Measurements from ENCODE around the gene LYPD6B. TPM values are rescaled to one million over a fixed set of nuclear protein-coding genes. Genes with fewer than 3 reads are reported as not detected.

LYPD6B gene
- total RNA-seq, 1 experiment from 2014 or later: not detected

DNA sequence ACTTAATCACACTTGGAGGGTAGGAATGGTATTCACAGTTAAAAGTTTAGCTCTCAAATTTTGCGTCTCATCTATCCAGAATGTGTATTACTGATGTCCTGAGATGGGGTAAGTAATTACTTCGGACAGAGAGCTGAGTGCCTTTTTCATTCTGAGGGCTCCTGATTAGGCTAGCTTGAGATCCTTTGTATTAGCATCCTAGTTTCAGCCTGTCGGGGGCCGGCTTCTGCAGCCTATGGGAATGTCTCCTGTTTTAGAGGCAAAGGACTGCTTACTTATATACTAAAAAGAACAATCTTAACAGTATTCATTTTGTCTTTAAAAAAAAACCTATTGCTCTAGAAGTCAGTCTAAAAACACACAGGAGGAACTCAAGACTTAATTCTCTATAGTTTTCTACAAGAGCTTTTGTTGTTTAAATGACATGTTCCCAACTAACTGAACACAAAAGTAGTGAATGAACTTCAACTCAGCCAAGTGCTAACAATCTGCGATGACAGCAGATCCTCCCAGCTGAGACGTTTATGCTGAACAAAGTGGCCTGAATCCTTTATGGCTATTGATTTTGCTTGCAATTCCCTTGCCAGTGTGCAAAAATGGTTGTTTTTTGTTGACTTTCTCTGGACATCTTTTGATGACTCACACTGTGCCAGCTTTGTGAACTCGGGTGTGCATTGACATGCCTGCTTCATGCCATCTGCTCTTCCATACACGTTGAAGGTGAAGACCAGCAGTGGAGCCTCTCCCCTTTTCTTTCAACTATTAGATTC lies 118.7 kb downstream of the LYPD6B start:
- DNase-seq: no peak
- Histone ChIP-seq H3K27me3 (no peaks in the 10 kb centered on the region; the same call in 1 of the 2 replicates), H3K9me3 (replicated peaks) (no peaks in the 10 kb centered on the region; the same call in 1 of the 2 replicates), H3K27ac (no peak overlapping the region), H3K36me3 (no peaks in the 10 kb centered on the region), H3K4me3 (no peak overlapping the region), H3K4me1 (peaks cover 11% of the 10 kb centered on the region)

DNA sequence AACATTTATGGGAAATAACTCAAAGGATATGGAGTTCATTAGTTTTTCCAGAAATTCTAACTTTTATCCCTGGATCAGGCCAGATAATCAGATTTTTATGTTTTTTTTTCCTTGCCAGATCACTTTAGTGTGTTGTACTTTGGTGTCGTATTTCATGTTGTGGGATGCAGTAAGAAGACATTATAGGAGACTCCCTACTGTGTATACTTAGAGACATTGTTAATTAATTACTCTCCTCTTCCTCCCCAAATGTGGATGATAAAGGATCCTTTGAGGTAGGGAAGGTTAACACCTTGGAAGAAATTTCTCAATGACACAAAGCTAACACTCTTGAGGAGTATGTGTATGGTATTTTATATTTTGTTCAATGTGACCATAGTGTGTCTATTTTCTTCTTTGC lies 120.5 kb downstream of the LYPD6B start:
- H3K27ac ChIP-seq: no peak overlapping the region
- no peak overlapping the region for H3K4me3 ChIP-seq
- H3K27me3 ChIP-seq: no peaks in the 10 kb centered on the region
- DNase-seq: no peak
- no peaks in the 10 kb centered on the region for H3K9me3 ChIP-seq (replicated peaks)
- H3K36me3 ChIP-seq: no peaks in the 10 kb centered on the region
- H3K4me1 ChIP-seq: peaks cover 11% of the 10 kb centered on the region

DNA sequence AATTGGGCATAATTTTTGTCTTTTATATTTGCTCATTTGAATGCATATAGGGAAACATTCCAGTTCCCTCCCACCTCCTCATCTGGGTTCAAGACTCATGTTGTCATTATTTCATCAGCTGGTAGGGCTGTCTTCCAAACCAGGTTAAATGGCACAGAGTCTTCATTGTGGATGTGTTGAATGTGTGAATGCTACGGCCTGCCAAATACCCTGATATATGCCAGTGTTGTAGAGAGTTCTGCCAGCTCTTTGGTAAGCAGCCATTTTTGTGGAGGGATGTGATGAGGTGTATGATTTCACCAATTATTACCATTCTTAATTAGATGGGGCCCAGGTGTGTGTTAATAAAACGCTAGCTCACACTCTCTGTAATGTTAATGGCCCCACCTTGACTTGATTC lies 121.7 kb downstream of the LYPD6B start:
- no peaks in the 10 kb centered on the region for H3K27me3 ChIP-seq

DNA sequence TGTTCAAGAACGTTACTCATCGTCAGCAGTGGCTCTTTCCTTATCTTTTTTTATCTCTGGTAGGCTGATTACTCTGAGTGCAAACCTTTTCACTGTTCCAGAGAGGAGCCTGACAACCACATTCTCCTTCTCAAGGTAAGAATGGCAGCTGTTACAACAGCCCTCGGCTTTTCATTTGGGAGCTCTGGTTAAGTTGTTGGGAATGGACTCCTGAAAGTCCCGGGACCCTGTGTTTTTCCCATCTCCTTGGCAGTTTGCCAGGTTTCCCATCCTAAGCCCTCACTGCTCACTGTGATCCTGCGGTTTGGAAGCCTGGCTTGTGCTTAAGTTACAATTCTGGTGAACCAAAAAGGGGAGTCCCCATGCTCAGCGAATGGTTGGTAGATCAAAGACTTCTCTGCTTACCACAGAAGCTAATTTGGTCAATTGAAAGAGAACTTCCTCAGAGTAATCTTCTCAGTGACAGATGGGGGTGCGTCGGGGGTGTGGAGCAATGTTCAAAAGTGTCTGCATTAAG lies 122.3 kb downstream of the LYPD6B start:
- DNase-seq: peak; percentile 85 to 95
- Histone ChIP-seq H3K27ac (no peak overlapping the region), H3K9me3 (replicated peaks) (no peaks in the 10 kb centered on the region), H3K4me3 (no peak overlapping the region), H3K27me3 (no peaks in the 10 kb centered on the region), H3K4me1 (peaks cover 11% of the 10 kb centered on the region), H3K36me3 (no peaks in the 10 kb centered on the region)

More for the DNA sequence above, 121.7 kb downstream of the LYPD6B start:
- Histone ChIP-seq H3K27ac (no peak overlapping the region), H3K4me3 (no peak overlapping the region), H3K36me3 (no peaks in the 10 kb centered on the region), H3K4me1 (peaks cover 11% of the 10 kb centered on the region), H3K9me3 (replicated peaks) (no peaks in the 10 kb centered on the region)
- no peak for DNase-seq

DNA sequence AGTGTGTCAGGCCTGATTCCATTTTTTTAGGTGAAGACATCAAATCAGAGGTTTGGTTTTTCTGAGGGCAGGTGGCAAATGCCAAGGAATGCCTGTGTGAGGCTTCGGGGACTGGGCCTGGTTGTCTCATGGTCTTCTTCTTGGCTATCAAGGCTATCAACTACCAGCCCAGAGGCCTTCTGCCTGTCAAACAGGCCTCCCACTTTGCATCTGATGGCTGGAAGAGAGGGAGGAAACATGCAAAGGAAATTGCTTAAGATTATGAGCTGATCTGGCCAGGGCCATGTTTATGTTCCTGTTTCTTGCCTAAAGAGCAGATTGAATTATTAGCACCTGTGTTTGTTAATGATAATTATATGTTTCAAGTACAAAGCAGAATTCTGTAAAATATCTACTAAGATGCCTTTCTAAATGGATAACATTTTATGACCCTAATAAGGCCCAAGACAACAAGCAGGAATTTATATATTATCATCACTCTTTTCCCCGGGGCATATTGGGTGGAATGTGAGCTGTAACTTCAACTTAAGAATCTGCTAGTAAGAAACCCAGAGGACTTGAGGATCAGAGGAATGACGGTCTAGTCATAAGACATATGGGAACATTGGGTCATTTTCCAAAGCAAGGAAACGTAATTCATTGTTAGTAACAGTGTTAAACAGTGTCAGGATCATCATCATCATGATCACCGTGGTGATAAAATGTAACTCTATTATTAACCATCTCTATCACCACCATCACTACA lies 123.2 kb downstream of the LYPD6B start:
- Histone ChIP-seq H3K27me3 (no peaks in the 10 kb centered on the region), H3K36me3 (no peaks in the 10 kb centered on the region), H3K4me1 (peaks cover 11% of the 10 kb centered on the region), H3K9me3 (replicated peaks) (no peaks in the 10 kb centered on the region), H3K4me3 (no peak overlapping the region), H3K27ac (no peak overlapping the region)
- no peak for DNase-seq

DNA sequence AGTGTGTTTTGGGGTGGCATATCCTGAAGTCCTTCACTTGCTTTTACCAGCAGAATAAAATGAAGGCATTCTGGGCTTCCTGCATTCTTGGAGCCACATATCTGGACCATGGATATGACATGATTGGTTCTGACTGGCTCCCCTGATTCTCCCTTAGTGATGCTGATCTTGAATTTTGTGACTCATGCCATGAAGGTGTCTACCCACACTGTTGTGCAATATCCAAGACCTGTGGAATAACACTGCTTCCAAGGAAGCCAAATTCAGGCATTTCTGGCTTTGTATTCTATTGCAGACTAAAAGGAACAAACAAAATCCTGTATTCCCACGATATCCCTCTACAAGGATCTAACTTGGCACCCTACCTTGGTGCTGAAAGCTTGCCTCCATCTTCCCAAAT lies 125.8 kb downstream of the LYPD6B start:
- H3K27ac ChIP-seq: no peak overlapping the region
- peaks cover 11% of the 10 kb centered on the region for H3K4me1 ChIP-seq
- H3K27me3 ChIP-seq: no peaks in the 10 kb centered on the region; the same call in 1 of the 2 replicates
- no peaks in the 10 kb centered on the region for H3K9me3 ChIP-seq (replicated peaks)
- H3K36me3 ChIP-seq: no peaks in the 10 kb centered on the region
- DNase-seq: no peak
- no peak overlapping the region for H3K4me3 ChIP-seq

DNA sequence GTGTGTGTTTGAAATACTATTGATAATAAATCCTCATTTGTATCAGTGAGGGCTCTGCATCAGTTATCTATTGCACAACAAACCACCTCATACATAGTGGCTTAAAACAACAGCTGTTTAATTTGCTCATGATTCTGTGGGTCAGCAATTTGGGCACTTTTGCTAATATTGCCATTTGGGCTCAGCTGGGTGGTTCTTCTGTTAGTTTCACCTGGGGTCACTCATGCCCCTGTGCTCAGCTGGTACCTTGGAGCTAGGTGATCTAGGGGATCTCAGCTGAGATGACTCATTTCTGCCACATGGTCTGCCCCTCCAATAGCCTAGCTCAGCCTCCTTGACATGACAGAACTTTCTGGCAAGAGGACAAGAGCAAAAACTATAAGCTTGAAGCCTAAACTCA lies 126.3 kb downstream of the LYPD6B start:
- no peak overlapping the region for H3K27ac ChIP-seq
- H3K4me1 ChIP-seq: peaks cover 11% of the 10 kb centered on the region
- H3K36me3 ChIP-seq: no peaks in the 10 kb centered on the region
- H3K9me3 ChIP-seq (replicated peaks): no peaks in the 10 kb centered on the region
- DNase-seq: no peak
- H3K27me3 ChIP-seq: no peaks in the 10 kb centered on the region; the same call in 1 of the 2 replicates
- no peak overlapping the region for H3K4me3 ChIP-seq

DNA sequence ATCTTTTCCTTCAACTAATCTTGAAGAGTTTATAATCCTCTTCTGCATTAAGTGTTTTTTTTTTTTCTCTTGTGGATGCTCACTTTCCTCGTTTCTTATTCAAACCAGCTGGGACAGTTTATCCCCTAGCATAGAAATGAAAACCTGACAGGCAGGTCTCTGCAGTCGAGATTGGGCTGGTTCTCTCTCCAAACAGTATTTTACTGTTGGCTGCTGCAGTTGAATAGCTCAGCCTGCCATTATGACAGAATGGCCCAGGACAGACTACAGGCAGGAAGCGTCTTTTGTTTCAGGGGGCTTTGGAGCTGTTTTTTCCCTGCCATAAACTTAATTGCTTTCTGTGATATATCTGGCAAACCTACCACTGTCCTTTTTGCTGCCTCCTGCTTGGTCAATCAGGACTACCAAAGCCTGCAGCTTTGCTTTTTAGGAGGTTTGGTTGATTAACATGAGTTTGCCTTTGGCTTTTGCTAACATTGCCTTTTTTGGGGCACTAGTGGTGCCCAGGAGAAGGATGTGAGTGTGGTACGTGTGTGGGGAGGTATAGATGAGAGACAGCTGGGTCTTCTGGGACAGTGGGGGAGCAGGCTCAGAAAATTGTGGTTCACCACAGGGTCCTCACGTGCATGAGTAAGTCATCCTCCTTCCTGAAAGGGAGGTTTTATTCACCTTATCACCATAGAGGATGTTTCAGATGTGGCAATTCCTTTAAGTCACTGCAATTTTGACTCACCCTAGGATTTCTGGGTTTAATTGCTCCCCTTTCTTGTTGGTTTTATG lies 128.7 kb downstream of the LYPD6B start:
- Histone ChIP-seq H3K4me3 (no peak overlapping the region), H3K27me3 (no peaks in the 10 kb centered on the region; the same call in 1 of the 2 replicates), H3K9me3 (replicated peaks) (no peaks in the 10 kb centered on the region), H3K27ac (no peak overlapping the region), H3K36me3 (no peaks in the 10 kb centered on the region), H3K4me1 (no peaks in the 10 kb centered on the region)
- DNase-seq: peak; percentile 29 to 48

DNA sequence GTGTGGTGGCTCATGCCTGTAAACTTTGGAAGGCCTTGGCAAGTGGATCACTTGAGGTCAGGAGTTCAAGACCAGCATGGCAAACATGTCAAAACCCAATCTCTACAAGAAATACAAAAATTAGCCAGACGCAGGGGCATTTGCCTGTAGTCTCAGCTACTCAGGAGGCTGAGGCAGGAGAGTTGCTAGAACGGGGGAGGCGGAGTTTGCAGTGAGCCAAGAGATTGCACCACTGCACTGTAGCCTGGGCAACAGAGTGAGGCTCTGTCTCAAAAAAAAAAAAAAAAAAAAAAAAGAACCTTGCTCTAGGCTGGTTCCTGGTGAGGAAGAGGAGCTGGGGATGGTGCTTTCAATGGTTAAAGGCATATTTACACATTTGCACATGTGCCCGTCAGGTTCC lies 129.4 kb downstream of the LYPD6B start:
- Histone ChIP-seq H3K9me3 (replicated peaks) (no peaks in the 10 kb centered on the region), H3K4me1 (no peaks in the 10 kb centered on the region), H3K27ac (no peak overlapping the region), H3K4me3 (no peak overlapping the region), H3K27me3 (no peaks in the 10 kb centered on the region; the same call in 1 of the 2 replicates), H3K36me3 (no peaks in the 10 kb centered on the region)
- DNase-seq: no peak

DNA sequence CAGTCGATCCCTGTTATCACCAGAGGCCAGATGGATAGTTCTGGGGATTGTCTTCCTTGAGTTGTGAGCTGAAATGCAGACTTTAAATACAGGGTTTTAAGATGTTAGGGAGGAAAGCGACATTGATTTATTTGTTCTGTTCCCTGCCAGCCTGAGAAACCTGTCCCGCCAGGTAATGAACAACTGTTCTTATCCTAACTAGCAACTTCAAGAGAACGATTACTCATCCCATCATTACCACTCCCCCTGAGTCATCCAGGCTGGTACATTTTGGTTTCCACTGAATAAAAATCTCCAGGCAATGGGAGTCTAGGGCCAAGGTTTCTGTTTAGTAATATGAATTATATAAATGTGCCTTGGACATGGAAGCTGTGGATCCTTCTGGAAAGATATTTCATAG lies 131.2 kb downstream of the LYPD6B start:
- no peak for DNase-seq
- Histone ChIP-seq H3K4me1 (no peaks in the 10 kb centered on the region), H3K27me3 (no peaks in the 10 kb centered on the region; the same call in 1 of the 2 replicates), H3K4me3 (no peak overlapping the region), H3K36me3 (no peaks in the 10 kb centered on the region), H3K27ac (no peak overlapping the region), H3K9me3 (replicated peaks) (no peaks in the 10 kb centered on the region)

DNA sequence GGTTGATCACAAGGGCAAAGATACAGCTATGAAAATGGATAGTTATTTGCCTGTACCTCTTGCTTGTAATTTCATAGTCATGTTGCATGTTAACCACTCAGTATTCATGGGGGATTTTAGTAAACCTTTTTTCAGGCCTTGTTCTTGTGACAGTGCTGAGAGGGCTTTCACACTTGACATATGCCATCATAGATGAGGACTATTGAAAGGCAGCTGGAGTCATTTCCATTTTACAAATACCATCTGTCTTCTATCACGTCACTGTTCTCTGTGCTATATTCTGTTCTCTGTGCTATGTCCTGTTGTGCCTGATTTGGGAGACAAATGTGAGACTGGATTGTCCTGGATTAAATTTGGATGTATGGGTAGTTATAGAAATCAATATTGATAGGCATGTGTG lies 131.7 kb downstream of the LYPD6B start:
- Histone ChIP-seq H3K9me3 (replicated peaks) (no peaks in the 10 kb centered on the region), H3K4me1 (no peaks in the 10 kb centered on the region), H3K27me3 (no peaks in the 10 kb centered on the region; the same call in 1 of the 2 replicates), H3K27ac (no peak overlapping the region), H3K4me3 (no peak overlapping the region), H3K36me3 (no peaks in the 10 kb centered on the region)
- DNase-seq: no peak

DNA sequence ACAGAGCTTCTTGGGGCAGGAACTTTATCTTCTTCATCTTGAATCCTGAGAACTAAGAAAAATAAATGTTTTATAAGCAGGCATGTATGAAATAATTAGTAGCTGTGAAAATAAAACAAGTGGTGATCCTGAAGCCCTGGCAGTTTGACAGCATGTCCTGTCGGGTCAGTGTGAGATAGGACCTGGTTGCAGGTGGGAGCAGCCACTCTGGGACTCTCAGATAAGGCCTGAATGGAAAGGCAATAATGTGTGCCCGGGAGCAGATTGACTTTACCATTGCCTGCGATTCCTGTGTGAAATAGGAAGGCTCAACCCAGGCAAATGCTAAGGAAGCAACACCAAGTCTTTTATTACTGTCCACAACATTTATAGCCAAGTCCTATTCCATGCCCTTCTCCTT lies 132.4 kb downstream of the LYPD6B start:
- H3K36me3 ChIP-seq: no peaks in the 10 kb centered on the region
- no peaks in the 10 kb centered on the region for H3K9me3 ChIP-seq (replicated peaks)
- no peaks in the 10 kb centered on the region; the same call in 1 of the 2 replicates for H3K27me3 ChIP-seq
- H3K4me1 ChIP-seq: no peaks in the 10 kb centered on the region
- no peak for DNase-seq
- H3K4me3 ChIP-seq: no peak overlapping the region
- H3K27ac ChIP-seq: no peak overlapping the region

DNA sequence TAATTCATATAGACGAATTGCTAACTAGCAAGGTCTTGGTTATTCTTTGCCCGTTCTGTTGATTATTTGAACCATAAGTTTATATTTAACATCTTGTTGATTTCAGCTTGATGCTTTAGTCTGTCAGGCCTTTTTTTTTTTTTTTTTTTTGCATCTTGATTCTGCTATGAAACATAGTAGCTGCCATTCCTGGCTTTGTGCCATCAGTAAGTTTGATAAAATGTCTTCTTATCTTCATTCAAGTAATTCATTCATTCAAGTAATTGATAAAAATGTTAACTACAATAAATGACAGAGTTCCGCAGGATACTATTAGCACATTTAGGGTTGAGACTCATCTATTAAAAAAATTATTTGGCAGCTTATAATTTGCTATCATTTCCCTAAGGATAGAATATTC lies 134.7 kb downstream of the LYPD6B start:
- Histone ChIP-seq H3K27ac (no peak overlapping the region), H3K27me3 (no peaks in the 10 kb centered on the region; the same call in 1 of the 2 replicates), H3K9me3 (replicated peaks) (no peaks in the 10 kb centered on the region), H3K4me3 (no peak overlapping the region), H3K36me3 (no peaks in the 10 kb centered on the region), H3K4me1 (no peaks in the 10 kb centered on the region)
- no peak for DNase-seq

DNA sequence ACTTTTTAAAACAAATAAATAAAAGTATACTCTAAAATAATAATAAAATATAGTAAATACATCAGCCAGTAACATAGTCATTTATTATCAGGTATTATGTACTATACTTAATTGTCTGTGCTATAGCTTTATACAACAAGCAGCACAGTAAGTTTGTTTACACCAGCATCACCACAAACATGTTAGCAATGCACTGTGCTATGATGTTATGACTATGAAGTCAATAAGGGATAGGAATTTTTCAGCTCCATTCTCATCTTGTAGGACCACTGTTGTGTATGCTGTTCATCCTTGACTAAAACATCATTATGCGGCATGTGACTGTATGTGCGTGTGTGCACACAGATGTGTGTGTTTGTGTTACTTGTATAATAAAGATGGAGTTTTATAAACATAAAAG lies 137.5 kb downstream of the LYPD6B start:
- no peak overlapping the region for H3K27ac ChIP-seq
- no peak overlapping the region for H3K4me3 ChIP-seq
- no peaks in the 10 kb centered on the region for H3K4me1 ChIP-seq
- no peaks in the 10 kb centered on the region for H3K9me3 ChIP-seq (replicated peaks)
- no peak for DNase-seq
- H3K36me3 ChIP-seq: no peaks in the 10 kb centered on the region
- no peaks in the 10 kb centered on the region for H3K27me3 ChIP-seq

DNA sequence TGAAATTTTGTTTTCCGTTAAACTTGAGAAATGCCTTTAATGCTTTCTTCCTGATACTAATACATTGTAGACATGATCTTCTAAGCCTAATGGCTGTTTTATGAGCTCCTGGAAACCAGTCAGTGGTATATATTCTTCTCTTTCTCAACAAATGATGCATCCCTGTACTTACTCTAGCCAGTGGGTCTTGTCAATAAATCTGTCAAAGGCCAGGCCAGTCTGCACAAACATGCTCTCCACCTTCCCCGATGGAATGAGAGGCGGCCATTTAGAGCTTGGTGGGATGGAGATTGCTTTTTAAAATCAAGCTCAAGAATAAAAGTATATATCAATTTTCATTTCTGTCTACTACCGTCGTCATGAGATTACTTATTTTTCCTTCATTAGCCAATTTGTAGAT lies 140.1 kb downstream of the LYPD6B start:
- Histone ChIP-seq H3K36me3 (no peaks in the 10 kb centered on the region), H3K4me1 (no peaks in the 10 kb centered on the region), H3K9me3 (replicated peaks) (no peaks in the 10 kb centered on the region), H3K4me3 (no peak overlapping the region), H3K27ac (no peak overlapping the region), H3K27me3 (no peaks in the 10 kb centered on the region)
- DNase-seq: no peak
